NCI-H2196 (cell line): ENCODE measurements around the gene ZNF789.
"Not testable (repeated sequence)": the region's sequence is repeated elsewhere in the genome, so short reads cannot be mapped to it uniquely, and the experiment has no call there.

Source experiments
- DNase-seq: peaks from one replicate; lab custom pipeline; 2025; ENCODE audit not compliant: unreplicated experiment; lab: John Stamatoyannopoulos, UW

ZNF789 gene

GRCh38 chr7:99457650-99458493 lies 14.8 kb upstream of the ZNF789 start:
- DNase-seq: no peak

DNA sequence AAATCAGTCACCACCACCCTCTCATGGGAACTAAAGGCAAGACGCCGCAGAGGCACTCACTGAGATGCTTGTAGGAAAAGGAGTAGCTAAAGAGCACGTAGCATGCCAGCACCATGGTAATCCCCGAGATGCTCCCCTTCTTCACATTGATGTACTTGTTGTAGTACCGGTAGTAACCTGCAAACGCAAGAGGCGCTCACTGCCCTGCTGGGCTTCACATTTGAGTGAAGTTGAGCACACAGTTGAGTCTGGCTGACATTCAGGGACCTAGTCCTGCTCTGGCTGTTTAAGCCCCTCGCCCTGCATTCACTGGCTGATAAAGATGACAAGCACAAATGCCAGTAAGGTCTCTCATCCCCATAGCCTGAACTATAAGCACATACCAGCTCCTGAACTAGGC lies 13.6 kb upstream of the ZNF789 start:
- DNase-seq: no peak

DNA sequence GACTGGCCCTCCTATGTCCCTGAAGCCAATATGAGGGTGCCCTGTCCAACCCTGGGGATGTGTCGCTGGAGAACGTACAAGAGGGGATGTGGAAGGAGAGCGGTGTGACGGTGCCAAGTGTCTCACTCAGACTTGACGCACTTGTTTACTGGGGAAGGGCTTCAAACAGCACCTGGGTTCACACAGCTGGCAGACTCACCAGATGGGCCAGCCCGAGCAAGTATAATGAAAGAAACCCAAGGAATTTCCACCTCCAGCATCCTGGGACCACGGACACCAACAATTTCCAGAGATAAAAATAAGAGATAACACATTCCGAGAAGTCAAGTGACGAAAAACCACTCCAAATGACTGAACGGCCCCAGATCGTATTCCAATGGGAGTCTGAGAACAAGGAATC lies 12.0 kb upstream of the ZNF789 start:
- no peak for DNase-seq

DNA sequence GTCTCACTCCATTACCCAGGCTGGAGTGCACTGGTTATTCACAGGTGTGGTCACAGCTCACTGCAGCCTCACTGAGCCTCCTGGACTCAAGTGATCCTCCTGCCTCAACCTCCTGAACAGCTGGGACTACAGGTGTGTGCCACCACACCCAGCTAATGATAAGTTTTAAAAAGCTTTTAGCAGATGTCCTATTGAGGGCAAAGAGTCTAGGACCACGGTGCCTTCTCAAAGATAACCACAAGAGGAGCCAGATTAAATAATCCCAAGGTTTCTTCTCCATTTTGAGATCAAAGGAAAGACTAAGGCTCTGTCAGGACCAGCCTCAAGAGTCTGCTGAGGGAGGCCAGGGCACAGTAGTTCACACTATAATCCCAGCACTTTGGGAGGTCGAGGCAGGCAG lies 11.5 kb upstream of the ZNF789 start:
- no peak for DNase-seq

DNA sequence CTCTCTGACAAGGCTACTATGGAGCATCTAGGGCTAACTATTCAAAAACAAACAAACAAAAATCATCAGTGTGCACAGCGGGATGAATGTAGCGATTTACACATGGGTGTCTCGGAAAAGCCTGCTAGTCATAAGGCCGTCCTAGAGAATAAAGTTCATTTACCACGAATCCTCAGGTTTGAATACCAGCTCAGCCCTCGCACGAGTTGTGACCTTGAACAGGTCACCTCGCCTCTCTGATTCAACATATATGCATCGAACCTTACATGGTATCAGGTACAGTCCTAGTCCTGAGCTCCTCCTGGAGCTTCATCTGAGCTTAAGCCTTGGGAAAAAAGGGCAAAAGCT lies 7.3 kb upstream of the ZNF789 start:
- DNase-seq: no peak

DNA sequence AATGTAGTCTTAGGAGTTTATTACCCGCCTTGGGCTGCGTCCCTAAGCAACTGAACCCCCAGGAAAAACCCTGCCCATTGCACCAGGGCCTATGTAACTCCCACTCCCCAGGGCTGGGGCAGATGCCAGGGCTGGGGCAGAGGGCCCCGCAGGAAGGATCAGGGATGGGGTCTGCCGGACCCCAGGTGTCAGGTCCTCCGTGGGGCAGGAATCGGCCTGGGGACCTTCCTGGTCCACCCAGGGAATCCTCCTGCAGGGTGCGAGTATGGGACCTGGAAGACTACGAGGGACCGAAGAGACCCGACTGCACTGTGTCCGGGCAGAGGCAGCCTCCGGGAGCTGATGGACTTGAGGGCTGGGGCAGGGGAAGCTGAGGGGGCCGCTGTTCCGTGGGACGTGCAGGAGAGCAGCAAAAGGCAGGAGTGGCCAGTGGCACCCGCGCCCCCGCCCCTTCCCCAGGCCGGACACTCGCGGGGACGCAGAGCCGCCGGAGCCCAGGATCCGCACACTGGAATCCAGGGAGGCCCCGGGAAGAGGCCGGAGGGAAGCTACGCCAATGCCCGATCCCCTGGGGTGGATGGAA lies 4.3 kb upstream of the ZNF789 start:
- DNase-seq: no peak

GRCh38 chr7:99469381-99470065 lies 3.2 kb upstream of the ZNF789 start:
- no peak for DNase-seq

DNA sequence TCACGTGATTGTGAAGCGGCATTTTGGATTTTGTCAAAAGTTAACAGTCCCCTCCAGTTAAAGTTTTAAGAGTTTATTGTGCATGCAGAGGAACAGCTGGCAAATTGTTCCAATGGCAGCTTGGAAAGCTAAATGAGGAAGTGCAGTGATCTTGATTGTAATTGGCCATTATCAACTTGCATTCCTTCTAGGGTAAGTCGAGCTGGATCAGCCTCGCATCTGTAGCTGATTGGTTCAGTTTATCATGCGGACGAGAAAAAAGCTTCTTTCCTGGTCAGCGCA lies 566 bp downstream of the ZNF789 start:
- peak; percentile 33 for DNase-seq

DNA sequence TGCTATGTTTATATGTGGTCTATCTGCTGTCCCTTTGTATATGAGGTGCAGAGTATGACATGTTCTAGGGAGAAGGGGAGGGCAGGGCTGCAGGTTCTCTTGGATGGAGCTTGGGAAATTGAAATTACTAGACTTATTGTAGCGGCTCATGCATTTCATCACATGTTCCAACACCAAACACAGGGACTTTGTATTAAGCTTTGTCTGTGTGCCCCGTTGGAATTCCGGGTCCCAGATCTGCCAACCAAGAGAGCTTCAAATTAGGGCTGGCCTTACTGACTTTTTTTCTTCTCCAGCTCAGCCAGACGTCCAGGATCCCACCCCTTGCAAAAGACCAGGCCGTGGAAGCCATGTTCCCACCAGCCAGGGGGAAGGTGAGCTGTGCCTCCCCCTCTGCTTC lies 3.4 kb downstream of the ZNF789 start:
- no peak for DNase-seq

GRCh38 chr7:99478464-99479440 lies 6.1 kb downstream of the ZNF789 start:
- DNase-seq: no peak

GRCh38 chr7:99485094-99485493 lies 12.4 kb downstream of the ZNF789 start:
- DNase-seq: no peak

- DNase-seq: no peak
Observed at GRCh38 chr7:99489235-99489634, 16.5 kb downstream of the ZNF789 start.

DNA sequence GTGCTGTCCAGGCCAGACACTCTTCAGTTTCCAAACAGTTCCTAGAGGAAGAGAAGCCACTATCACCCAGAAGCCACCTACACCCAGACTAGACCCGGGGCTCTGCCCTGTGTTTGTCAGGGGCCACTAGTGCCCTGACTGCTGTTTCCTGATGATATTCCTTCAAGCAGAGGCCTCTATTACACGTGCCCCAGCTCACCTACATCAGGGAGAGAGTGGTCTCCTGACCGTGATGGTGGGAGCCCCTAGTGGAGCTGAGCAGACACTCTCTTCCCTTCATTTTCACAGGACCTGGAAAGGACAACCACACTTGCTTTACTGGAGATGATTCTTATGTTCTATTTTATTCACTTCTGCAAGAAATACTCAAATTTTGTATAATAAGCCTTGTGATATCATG lies 18.2 kb downstream of the ZNF789 start:
- DNase-seq: no peak

GRCh38 chr7:99493823-99494222 lies 21.1 kb downstream of the ZNF789 start:
- DNase-seq: no peak

GRCh38 chr7:99497766-99498545 lies 25.3 kb downstream of the ZNF789 start:
- no peak for DNase-seq

- no peak for DNase-seq
Observed at GRCh38 chr7:99498546-99498944, 25.9 kb downstream of the ZNF789 start.

GRCh38 chr7:99499371-99499720 lies 26.7 kb downstream of the ZNF789 start:
- DNase-seq: no peak

GRCh38 chr7:99499721-99500636 lies 27.3 kb downstream of the ZNF789 start, which contains the start of gene ZNF394:
ZNF394 (minus strand) TSS chr7:99500281; CDS start chr7:99500093, 188 bp downstream.
- DNase-seq: peak; percentile 95

- no peak for DNase-seq
Observed at GRCh38 chr7:99500637-99501009, 27.9 kb downstream of the ZNF789 start.

- DNase-seq: not testable (repeated sequence)
Observed at GRCh38 chr7:99501236-99501635, 28.5 kb downstream of the ZNF789 start.
